HL-60 (cell line): Measurements from ENCODE around the gene CBX1.

Experiments
- CTCF ChIP-seq: IDR thresholded peaks from one replicate; pipeline ENCODE4 v1.5.1; 2011; ENCODE audit warnings: low read length, control low read depth, inconsistent platforms; ENCODE audit not compliant: insufficient read depth
- GABPA ChIP-seq: IDR thresholded peaks from 2 replicates; pipeline ENCODE4 v1.6.1; 2012; ENCODE audit warnings: low read depth
- POLR2AphosphoS5 ChIP-seq: IDR thresholded peaks from 2 replicates; pipeline ENCODE4 v1.6.1; 2012; ENCODE audit warnings: low read depth
- REST ChIP-seq: IDR thresholded peaks from 2 replicates; pipeline ENCODE4 v1.6.1; 2012; ENCODE audit warnings: low read depth; ENCODE audit not compliant: insufficient replicate concordance
- SPI1 ChIP-seq: IDR thresholded peaks from 2 replicates; pipeline ENCODE4 v1.6.1; 2012; ENCODE audit warnings: low read depth, mild to moderate bottlenecking, borderline replicate concordance

GRCh38 chr17:48122665-48123045 is 21.4 kb upstream of the CBX1 start:
- no peak for TF ChIP-seq GABPA
- no peak for TF ChIP-seq CTCF
- no peak for TF ChIP-seq POLR2AphosphoS5
- no peak for TF ChIP-seq REST
- TF ChIP-seq SPI1, result no peak
